GM03348 (cell line): ENCODE measurements around the gene RPL15.
A peak's percentile ranks its signal among the peaks of the same experiment; 100 is the strongest.
"Not testable (repeated sequence)": the region's sequence is repeated elsewhere in the genome, so short reads cannot be mapped to it uniquely, and the experiment has no call there.

Source experiments
- DNase-seq: peaks from one replicate; pipeline ENCODE4 v3.0.0; 2012; ENCODE audit warnings: low spot score

The RPL15 gene

GRCh38 chr3:23889950-23890349 is 27.0 kb upstream of the RPL15 start:
- DNase-seq, result no peak

- DNase-seq, result no peak
These were observed 22.5 kb upstream of the RPL15 start for GRCh38 chr3:23894254-23895061.

- no peak for DNase-seq
These were observed 21.8 kb upstream of the RPL15 start for GRCh38 chr3:23895181-23895580.

GRCh38 chr3:23900744-23901143 is 16.2 kb upstream of the RPL15 start:
- DNase-seq, result peak; percentile 14

GRCh38 chr3:23904545-23904944 is 12.4 kb upstream of the RPL15 start:
- DNase-seq, result no peak

- no peak for DNase-seq
These were observed 7.6 kb upstream of the RPL15 start for GRCh38 chr3:23909341-23909740.

GRCh38 chr3:23911397-23911796 is 5.5 kb upstream of the RPL15 start:
- DNase-seq, result no peak

- DNase-seq, result not testable (repeated sequence)
These were observed 4.6 kb upstream of the RPL15 start for GRCh38 chr3:23912335-23912734.

GRCh38 chr3:23913182-23913581 is 3.8 kb upstream of the RPL15 start:
- no peak for DNase-seq

GRCh38 chr3:23913873-23914743 is 2.8 kb upstream of the RPL15 start:
- DNase-seq, result no peak

GRCh38 chr3:23915537-23916108 is 1.3 kb upstream of the RPL15 start:
- DNase-seq, result no peak

- DNase-seq, result peak; percentile 58
These were observed 613 bp upstream of the RPL15 start for GRCh38 chr3:23916152-23916885.

GRCh38 chr3:23917679-23918303 is 859 bp downstream of the RPL15 start:
- peak; percentile 76 for DNase-seq

GRCh38 chr3:23918331-23918730 is 1.4 kb downstream of the RPL15 start:
- DNase-seq, result not testable (repeated sequence)

GRCh38 chr3:23919628-23920027 is 2.7 kb downstream of the RPL15 start:
- no peak for DNase-seq

- no peak for DNase-seq
These were observed 3.3 kb downstream of the RPL15 start for GRCh38 chr3:23920151-23920655.

GRCh38 chr3:23921052-23921511 is 4.2 kb downstream of the RPL15 start:
- no peak for DNase-seq

GRCh38 chr3:23923786-23924185 is 6.9 kb downstream of the RPL15 start:
- no peak for DNase-seq

GRCh38 chr3:23926246-23926645 is 9.3 kb downstream of the RPL15 start:
- DNase-seq, result no peak

- peak; percentile 25 for DNase-seq
These were observed 9.8 kb downstream of the RPL15 start for GRCh38 chr3:23926736-23927135.

- DNase-seq, result no peak
These were observed 11.6 kb downstream of the RPL15 start for GRCh38 chr3:23928524-23928923.
